ENCODE data around the gene NDST1.

The NDST1 gene

GRCh38 chr5:150578781-150579461 is 71.0 kb downstream of the NDST1 start:
- TF ChIP-seq ZFX (IDR thresholded peaks at IDR 0.05) (no peak), CTCF (conservative IDR thresholded peaks at IDR 0.05) (no peak)
- no peak overlapping the region for H3K27ac ChIP-seq

- TF ChIP-seq ZFX (IDR thresholded peaks at IDR 0.05) (no peak), CTCF (conservative IDR thresholded peaks at IDR 0.05) (no peak)
- no peak overlapping the region for H3K27ac ChIP-seq
Measured at GRCh38 chr5:150579462-150580400, 71.8 kb downstream of the NDST1 start.

- no peak for TF ChIP-seq ZFX (IDR thresholded peaks at IDR 0.05)
- no peak for TF ChIP-seq CTCF (conservative IDR thresholded peaks at IDR 0.05)
- no peak overlapping the region for H3K27ac ChIP-seq
Measured at GRCh38 chr5:150580917-150581316, 73.0 kb downstream of the NDST1 start.

GRCh38 chr5:150582241-150583109 is 74.5 kb downstream of the NDST1 start:
- TF ChIP-seq CTCF (conservative IDR thresholded peaks at IDR 0.05) = no peak
- no peak for TF ChIP-seq ZFX (IDR thresholded peaks at IDR 0.05)
- no peak overlapping the region for H3K27ac ChIP-seq

GRCh38 chr5:150583541-150584225 is 75.8 kb downstream of the NDST1 start:
- TF ChIP-seq CTCF (conservative IDR thresholded peaks at IDR 0.05) (no peak), ZFX (IDR thresholded peaks at IDR 0.05) (no peak)
- no peak overlapping the region for H3K27ac ChIP-seq

GRCh38 chr5:150584556-150585335 is 76.8 kb downstream of the NDST1 start:
- H3K27ac ChIP-seq = no peak overlapping the region
- no peak for TF ChIP-seq ZFX (IDR thresholded peaks at IDR 0.05)
- no peak for TF ChIP-seq CTCF (conservative IDR thresholded peaks at IDR 0.05)
